IPS-18c (cell line): ENCODE results near the gene TCF23.
A peak's percentile ranks its signal among the peaks of the same experiment; 100 is the strongest.

Source experiments
- H3K4me3 ChIP-seq: 2 replicates; pipeline ENCODE4 v1.7.0; 2013; ENCODE audit warnings: low read depth, mild to moderate bottlenecking, low read length, moderate library complexity; ENCODE audit not compliant: insufficient read depth
- H3K9me3 ChIP-seq: one replicate; pipeline ENCODE4 v1.6.1; 2013; ENCODE audit warnings: mild to moderate bottlenecking, low read length, moderate library complexity; ENCODE audit not compliant: control insufficient read depth, insufficient read depth

Gene TCF23

DNA sequence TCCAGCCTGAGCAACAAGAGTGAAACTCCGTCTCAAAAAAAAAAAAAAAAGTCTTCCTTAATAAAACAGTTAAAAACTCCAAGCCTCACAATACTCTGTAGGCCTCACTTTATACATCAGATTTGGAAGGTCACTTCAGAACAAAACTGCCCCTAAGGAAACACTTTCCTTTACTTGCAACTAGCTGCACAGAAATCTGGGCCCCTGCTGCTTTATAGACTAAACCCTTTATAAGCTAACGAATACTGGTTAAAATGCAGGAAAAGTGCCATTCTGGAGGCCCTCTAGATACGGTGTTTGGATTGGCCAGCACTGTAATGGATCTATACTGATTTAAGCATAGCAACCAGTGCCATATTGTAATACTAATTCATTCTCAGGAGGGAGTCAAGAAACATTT, 23.7 kb upstream of the TCF23 start:
- Histone ChIP-seq H3K9me3 (no peaks in the 10 kb centered on the region), H3K4me3 (no peak overlapping the region)

DNA sequence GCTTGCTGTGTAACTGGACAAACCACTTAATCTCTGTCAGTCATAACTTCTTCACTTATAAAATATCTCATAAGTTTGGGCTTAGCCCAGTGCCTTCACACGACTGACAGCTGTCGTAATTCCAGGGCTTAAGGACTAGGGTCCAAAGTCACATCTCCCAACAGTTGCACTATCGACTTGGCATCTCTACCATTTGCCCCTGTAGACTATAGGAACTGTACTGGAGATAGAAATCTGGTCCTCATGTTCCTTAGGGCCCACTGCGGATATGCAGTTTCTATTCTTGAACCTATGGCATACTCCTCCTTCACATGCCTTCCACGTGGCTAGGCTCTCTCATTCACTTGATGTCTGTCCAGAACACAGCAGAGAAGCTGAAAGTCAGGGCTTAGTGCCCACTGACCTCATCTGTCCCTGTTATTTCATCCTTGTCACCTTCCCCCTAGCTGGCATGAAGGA, 22.5 kb upstream of the TCF23 start:
- Histone ChIP-seq H3K9me3 (no peaks in the 10 kb centered on the region), H3K4me3 (no peak overlapping the region)

DNA sequence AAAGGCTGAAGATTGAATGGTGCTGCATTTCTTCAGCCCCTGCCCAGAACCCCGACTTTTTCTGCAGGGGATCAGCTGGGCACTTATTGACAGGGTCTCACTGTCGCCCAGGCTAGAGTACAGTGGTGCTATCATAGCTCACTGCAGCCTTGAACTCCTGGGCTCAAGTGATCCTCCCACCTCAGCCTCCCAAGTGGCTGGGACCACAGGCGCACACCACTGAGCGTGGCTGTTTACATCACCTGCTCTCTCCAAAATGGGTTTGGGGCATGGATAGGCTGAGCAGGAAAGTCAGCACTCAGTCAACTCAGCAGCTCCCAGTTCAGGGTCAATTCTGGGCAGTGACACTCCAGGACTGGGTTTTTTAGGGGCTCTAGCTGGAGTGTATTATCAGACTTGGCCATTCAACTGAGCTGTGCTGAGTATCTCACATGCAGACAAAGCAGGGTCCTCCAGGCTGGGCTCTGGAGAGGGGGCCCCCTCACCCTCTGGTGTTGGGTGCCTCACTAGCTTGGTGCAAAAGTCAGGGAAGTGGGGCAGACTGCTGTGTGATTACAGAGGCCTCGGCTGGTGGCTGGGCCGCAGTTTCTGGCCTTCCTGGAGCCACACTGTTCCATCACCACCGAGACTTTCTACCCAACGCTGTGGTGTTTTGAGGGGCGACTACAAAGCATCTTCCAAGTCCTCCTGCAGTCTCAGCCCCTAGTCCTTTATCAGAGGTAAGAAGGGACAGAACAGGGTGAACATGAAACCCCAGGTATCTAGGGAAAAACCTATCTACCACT, 20.7 kb upstream of the TCF23 start:
- Histone ChIP-seq H3K4me3 (no peak overlapping the region), H3K9me3 (no peaks in the 10 kb centered on the region)

DNA sequence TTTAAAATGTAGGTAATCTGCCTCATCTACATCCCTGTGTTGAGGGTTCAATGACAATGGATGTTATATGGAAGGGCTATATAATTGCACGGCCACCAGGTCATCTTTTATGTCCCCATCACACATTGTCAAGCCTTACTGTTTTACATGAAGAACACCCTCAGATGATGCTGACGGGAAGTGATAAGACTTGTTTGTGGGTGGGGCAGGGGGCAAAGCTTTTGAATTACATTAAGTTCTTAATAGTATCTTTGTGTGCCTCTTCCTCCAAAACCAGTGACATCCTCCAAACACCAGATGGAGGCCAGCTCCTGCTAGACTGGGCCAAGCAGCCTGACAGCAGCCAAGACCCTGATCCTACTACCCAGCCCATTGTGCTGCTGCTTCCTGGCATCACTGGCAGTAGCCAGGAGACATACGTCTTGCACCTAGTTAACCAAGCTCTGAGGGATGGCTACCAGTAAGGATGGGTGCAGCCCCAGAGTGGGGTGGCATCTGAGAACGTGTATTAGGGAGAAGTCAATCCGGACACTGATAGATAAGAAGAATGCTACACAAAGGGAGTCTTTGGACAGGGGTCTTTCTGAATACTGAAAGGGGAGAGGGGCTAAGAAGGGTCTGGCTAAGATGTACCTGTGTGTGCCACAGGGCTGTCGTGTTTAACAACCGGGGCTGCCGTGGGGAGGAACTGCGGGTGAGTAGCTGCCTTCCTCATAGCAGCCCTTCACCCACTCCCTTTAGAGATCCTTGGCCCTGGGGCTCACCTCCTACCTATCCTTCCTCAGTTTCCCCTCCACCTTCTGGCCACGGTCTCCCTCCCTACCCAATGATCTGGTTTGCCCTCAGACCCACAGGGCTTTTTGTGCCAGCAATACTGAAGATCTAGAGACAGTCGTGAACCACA, 19.9 kb upstream of the TCF23 start:
- Histone ChIP-seq H3K9me3 (no peaks in the 10 kb centered on the region), H3K4me3 (no peak overlapping the region)

DNA sequence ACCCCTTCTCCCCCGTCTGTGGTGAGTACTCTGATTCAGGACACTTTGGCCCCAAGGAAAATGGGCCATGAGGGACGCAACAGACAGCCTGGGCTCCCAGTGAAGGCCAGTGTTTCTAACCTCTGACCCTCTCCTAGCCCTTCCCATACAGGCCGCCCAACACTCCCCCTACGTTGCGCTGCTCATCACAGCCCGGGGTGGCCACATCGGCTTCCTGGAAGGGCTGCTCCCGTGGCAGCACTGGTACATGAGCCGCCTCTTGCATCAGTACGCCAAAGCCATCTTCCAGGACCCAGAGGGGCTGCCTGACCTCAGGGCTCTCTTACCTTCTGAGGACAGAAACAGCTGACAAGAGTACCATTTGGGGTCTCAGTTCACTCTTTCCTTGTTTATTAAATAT, 18.4 kb upstream of the TCF23 start:
- Histone ChIP-seq H3K4me3 (no peak overlapping the region), H3K9me3 (no peaks in the 10 kb centered on the region)

DNA sequence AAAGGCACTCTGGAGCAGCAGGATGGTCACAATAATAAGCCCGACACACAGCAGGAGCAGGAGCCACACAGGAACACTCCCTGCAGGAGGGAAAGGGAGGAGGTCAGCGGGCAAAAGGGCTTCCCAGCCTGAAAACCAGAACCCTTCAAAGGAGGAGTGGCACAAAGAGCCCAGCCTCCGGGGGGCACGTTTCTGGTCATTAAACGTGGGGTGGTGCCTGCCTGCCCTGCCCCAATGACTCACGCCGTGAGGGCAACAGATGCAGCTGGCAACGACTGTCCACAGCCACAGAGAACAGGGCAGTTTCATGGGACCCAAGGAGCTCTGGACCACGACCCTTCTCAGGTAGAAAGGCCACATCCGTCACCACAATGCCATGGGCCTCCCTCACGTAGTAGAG, 17.4 kb upstream of the TCF23 start:
- Histone ChIP-seq H3K9me3 (no peaks in the 10 kb centered on the region), H3K4me3 (no peak overlapping the region)

DNA sequence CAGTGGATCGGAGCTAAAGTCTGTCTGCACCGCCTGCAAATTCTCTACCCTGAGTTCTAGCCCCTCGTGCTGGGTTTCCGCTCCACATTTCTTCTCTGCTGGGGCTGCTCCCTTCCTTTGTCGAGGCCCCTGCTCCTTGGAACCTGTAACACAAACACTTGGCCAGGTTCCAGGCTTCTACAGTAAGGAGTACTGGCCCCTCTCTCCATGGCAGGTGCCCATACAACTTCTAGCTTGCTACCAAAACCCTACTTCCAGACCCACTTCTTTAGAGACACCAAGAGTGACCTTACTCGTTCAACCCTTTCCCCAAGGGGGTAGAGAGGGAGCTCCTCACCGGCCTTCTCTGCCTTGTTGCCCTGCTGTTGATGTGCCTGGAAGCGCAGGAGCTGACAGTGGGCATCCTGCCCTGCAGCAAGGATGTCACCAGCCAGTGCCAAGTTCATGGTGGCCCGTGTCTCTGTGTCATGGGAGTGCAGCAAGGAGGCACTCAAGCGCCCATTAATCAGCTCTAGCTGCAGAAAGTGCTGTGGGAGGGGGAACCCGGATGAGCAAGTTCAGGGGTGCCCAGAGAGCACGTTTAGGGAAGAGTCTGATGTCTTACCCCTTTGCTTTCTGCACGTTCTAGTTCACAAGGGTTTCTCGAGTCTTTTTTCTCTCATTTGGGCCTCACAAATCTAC, 15.5 kb upstream of the TCF23 start:
- peak overlapping the region; percentile 96 for H3K4me3 ChIP-seq

DNA sequence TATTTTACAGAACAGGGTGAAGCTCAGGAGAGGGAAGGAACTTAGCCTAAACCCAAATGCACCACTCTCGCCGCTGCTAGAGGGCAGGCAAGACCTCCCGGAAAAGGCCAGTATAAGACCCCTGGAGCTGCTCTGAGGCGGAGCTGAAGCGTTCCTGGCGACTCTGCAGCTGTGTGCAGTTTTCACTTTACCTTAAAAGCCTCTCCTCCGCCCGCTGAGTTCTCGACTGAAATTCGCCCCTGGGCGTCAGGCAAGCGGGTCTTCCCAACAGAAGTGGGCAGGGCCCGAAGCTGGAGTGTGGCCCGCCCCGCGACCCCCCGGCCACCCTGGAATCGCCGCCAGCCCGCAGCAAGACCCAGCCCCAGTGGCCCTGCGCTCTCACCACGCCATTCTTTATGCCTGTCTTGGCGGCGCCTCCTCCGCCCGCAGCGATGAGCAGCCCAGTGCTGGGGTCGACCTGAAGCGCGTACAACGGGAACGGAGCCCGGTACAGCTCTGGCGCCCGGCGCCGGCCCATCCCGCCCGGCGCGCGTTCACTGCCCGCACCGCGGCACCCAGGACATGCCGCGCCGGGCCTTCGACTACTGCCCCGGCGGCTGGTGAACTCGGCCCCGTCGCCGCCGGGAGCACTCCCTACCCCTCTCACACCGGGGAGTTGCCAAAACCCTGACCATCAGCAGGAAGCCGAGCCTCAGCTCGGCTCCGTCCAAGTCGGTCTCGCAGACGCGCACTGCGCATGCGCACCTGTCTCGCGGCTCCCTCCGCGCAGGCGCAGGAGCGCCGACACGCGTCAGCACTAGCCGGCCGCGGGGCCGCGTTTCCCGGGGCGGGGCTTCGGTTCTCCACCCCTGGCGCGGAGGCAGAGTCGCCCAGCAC, 14.7 kb upstream of the TCF23 start, which contains the start of gene PREB:
Gene PREB (minus strand): TSS at position 732 of the 876 bp plus-strand sequence. CDS start 215 bp downstream, at position 517.
- peak within 1 kb of the TSS; percentile 96 for H3K4me3 ChIP-seq
- H3K9me3 ChIP-seq = no peaks in the 10 kb centered on the region

More for the DNA sequence above, 15.5 kb upstream of the TCF23 start:
- no peaks in the 10 kb centered on the region for H3K9me3 ChIP-seq

DNA sequence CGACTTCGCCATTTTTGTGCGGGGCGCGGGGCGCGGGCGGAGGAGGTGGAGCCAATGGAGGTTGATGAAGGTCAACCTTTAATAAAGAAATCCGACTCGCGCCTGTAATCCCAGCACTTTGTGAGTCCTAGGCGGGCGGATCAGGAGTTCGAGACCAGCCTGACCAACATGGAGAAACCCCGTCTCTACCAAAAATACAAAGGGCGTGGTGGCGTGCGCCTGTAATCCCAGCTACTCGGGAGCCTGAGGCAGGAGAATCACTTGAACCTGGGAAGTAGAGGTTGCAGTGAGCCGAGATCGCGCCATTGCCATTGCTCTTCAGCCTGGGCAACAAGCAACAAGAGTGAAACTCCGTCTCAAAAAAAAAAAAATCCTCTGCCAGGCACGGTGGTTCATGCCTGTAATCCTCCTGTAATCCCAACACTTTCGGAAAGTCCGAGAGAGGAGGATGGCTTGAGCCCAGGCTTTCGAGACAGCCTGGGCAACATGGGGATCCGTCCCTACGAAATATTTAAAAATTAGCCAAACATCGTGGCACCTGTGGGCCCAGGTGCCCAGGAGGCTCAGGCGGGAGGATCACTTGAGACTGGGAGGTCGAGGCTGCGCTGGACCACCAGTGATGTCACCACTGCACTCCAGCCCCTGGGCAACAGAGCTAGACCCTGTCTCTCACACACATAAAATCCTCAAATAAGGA, 13.9 kb upstream of the TCF23 start:
- H3K9me3 ChIP-seq = no peaks in the 10 kb centered on the region
- H3K4me3 ChIP-seq = peak overlapping the region; percentile 31; the same call in 1 of the 2 replicates

DNA sequence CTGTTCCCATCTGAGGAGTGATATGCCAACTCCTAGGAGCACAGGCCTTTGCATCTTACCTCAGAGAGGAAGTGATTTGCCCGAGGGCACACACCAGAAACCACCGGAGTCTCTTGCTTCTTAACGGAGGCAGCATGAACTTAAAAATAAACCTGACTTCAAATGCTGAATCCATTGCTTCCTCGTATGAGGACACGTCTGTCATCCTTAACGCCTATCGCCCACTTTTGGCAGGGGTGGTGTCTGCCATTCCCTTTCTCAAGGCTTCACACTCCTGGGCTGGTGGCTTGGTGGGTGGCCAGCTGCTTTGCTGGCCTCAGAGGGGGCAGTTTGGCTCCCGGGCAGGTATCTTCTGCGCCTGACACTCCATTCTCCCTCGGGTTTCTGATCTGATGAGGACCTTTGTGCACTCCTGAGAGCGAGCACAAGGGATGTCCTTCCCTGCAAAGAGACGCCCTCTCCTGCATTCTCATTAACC, 13.3 kb upstream of the TCF23 start:
- Histone ChIP-seq H3K9me3 (no peaks in the 10 kb centered on the region), H3K4me3 (no peak overlapping the region)

DNA sequence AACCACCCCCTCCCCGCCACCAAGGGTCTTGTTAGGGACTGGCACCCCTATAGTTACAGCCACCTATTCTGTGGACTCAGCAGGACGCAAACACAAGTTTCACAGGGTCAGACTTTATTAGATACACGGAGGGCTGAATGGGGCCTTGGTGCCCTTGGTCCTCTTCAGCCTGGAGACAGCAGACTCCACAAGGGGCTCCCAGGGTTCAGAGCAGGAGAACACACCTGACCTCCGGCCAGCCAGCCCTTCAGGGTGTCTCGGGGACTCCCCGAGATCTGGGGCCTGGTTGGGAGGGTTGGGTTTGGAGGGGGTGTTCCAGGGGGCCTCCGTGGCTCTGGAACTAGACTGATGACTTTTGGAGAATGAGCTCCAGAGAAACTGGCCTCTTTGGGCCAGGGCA, 12.1 kb upstream of the TCF23 start:
- H3K4me3 ChIP-seq = no peak overlapping the region

DNA sequence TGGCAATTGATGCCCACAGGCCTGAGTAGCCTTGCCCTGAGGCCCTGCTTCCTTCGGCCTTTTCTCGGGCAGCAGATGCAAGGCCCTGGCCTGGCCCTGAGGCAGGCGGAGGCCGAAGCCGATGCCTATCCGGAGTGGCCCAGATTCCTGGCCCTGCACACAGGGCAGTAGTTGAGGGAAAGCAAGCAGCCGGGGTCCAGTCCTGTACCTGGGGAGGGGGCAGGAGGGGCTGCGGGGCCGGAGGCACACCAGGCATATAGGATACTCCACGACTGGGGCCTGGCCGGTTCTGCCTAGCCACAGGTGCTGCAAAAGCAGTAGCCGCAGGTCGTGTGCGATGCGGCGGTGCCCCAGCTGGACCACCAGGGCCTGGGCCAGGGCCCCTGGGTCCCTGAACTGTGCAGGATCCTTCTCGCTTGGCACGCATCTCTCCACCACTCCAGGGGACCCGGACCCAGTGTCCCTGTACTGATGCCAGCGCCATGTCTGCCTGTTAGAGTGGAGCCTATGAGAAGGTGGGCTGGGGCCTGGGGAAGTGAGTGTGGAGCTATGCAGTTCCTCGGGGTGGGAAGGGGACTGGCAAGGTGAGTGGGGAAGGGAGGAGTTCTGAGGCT, 11.4 kb upstream of the TCF23 start:
- Histone ChIP-seq H3K4me3 (no peak overlapping the region), H3K9me3 (no peaks in the 10 kb centered on the region)

More for the DNA sequence above, 12.1 kb upstream of the TCF23 start:
- H3K9me3 ChIP-seq = no peaks in the 10 kb centered on the region

DNA sequence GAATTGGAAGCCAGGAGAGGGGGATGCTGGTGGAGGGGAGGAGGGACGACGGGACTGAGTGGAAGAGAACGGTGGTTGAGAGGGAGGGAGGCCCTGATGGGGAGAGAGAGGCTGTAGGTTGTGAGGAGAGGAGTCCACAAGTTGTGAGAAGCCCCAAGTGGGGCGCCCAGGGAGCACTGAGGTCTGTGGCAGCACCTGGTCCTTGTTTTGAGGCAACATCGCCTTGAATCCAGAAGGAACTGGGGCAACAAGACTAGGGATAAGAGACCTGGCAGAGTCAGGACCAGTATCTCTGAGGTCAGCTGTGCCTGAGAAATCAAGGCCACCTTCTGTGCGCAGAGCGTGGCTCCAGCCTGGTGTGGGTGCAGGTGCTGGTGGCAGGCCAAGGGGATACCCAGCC, 10.7 kb upstream of the TCF23 start:
- Histone ChIP-seq H3K9me3 (no peaks in the 10 kb centered on the region), H3K4me3 (no peak overlapping the region)

DNA sequence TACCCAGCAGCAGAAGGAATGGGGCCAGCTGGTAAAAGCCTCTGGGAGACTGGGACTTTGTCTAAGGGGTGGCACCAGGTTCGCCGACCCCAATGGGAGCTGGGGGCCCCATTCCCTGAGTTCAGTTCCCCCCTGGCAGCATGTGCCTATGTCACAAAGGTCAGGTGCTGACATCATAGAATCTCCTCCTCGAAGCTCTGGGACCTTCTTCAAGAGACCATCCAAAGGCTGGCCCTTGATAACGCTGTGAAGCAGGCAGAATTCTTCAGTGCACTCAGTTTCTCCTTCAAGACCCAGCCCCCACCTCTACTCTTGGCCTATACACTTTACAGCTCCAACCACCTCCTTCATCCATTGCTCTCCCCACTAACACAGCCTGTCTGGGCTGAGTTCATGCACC, 9.5 kb upstream of the TCF23 start, which contains the start of gene PRR30:
Gene PRR30 (minus strand): TSS at position 101 of the 400 bp plus-strand sequence. CDS start 1,081 bp downstream, outside the sequence.
- Histone ChIP-seq H3K9me3 (no peaks in the 10 kb centered on the region), H3K4me3 (no peak within 1 kb of the TSS)

DNA sequence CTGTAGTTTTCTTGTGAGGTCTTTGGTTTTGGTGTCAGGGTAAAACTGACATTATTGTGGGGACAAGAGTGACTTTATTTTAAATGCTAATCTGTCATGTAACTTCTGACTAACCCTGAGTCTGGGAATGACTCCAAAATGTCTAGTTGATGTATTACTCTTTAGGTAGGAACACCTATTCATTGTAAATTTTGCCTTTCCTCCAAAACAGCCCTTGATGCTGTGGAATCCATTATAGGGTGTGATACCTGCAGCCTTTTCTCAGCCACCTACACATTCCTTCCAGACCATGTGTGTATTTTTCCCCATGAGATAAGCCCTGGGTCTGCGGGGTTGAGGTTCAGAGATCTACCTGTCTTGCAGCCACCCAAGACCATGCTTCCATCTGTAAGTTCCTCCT, 5.5 kb upstream of the TCF23 start:
- Histone ChIP-seq H3K9me3 (no peaks in the 10 kb centered on the region), H3K4me3 (no peak overlapping the region)
